ENCODE results near the gene EPM2A.
A peak's percentile ranks its signal among the peaks of the same experiment; 100 is the strongest.

Gene EPM2A

DNA sequence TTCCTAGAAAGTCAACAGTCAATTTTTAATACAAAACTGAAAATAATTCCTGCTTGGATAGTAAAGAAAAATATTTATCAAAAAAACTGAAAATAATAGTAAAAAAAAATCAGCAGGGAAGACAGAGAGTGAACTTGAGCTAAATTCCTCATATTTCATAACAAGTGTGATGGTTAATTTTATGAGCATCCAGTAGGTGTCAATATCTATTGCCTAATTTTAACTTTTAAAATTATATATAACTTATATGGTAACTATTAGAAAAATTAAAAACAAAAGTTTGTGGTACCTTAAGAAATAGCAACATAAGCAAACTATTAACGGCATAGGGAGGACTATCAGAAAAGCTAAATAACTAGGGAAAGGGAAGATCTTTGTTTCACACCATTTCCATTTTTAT, 2.1 kb downstream of the EPM2A start:
- no peak overlapping the region for H3K4me3 ChIP-seq (replicated peaks in 1 of 2; ENCODE audit: low read depth in 2 of 2, low read length in 2 of 2)
- TF ChIP-seq, protein P1, sequence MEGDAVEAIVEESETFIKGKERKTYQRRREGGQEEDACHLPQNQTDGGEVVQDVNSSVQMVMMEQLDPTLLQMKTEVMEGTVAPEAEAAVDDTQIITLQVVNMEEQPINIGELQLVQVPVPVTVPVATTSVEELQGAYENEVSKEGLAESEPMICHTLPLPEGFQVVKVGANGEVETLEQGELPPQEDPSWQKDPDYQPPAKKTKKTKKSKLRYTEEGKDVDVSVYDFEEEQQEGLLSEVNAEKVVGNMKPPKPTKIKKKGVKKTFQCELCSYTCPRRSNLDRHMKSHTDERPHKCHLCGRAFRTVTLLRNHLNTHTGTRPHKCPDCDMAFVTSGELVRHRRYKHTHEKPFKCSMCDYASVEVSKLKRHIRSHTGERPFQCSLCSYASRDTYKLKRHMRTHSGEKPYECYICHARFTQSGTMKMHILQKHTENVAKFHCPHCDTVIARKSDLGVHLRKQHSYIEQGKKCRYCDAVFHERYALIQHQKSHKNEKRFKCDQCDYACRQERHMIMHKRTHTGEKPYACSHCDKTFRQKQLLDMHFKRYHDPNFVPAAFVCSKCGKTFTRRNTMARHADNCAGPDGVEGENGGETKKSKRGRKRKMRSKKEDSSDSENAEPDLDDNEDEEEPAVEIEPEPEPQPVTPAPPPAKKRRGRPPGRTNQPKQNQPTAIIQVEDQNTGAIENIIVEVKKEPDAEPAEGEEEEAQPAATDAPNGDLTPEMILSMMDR (IDR thresholded peaks at IDR 0.05; ENCODE audit: low read depth, low read length): no peak
- DNase-seq (ENCODE audit: low read depth in 2 of 2): no peak

DNA sequence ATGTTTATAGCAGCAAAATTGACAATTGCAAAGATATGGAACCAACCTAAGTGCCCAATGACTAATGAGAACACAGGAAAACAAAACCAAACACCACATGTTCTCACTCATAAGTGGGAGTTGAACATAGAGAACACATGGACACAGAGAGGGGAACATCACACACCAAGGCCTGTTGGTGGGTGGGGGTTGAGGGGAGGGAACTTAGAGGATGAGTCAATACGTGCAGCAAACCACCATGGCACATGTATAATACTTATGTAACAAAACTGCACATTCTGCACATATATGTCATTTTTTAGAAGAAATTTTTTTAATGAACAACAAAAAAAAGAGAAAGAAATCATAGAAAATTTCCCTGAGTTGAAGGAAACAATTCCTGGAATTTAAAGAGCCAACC, 3.9 kb downstream of the EPM2A start:
- H3K4me3 ChIP-seq (replicated peaks in 1 of 2; ENCODE audit: low read depth in 2 of 2, low read length in 2 of 2): no peak overlapping the region
- TF ChIP-seq, protein P1 (IDR thresholded peaks at IDR 0.05; ENCODE audit: low read depth, low read length): no peak
- peak; percentile 11 to 27 for DNase-seq (ENCODE audit: low read depth in 2 of 2)

DNA sequence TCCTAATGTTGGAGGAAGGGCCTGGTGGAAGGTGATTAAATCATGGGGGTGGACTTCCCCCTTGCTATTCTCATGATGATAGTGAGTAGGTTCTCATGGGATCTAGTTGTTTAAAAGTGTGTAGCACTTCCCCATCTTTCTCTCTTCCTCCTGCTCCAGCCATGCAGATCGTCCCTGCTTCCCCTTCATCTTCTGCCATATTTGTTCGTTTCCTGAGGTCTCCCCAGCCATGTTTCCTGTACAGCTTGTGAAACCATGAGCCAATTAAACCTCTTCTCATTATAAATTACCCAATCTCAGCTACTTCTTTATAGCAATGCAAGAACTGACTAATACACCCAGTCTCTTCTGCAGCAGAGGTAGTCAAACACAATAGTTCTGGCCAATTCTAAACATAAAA, 5.4 kb downstream of the EPM2A start:
- DNase-seq (ENCODE audit: low read depth in 2 of 2): no peak
- TF ChIP-seq, protein P1 (IDR thresholded peaks at IDR 0.05; ENCODE audit: low read depth, low read length): no peak

DNA sequence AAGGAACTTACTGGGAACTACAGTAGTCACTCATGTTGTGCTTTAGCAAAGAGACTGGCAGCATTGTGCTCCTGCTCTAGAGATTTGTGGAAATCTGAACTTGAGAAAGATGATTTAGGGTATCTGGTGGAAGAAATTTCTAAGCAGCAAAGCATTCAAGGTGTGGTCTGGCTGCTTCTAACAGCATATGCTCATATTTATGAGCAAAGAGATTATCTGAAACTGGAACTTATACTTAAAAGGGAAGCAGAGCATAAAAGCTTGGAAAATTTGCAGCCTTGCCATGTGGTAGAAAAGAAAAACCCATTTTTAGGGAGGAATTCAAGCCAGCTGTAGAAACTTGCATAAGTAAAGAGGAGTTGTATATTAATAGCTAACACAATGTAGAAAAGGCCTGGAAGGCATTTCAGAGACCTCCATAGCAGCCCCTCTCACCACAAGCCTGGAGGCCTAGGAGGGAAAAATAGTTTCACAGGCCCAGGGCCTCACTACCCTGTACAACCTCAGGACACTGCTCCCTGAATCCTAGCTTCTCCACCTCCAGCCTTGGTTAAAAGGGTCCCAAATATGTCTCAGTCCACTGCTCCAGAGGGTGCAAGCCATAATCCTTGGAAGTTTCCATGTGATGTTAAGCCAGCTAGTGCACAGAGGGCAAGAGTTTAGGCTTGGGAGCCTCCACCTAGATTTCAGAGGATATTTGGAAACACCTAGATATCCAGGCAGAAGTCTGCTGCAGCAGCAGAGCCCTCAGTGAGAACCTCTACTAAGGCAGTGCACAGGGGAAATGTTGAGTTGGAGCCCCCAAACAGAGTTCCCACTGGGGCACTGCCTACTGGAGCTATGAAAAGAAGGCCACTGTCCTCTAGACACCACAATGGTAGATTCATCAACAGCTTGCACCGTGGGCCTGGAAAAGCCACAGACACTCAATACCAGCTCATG, 6.6 kb downstream of the EPM2A start:
- DNase-seq (ENCODE audit: low read depth in 2 of 2): no peak
- no peak overlapping the region for H3K4me3 ChIP-seq (replicated peaks in 1 of 2; ENCODE audit: low read depth in 2 of 2, low read length in 2 of 2)
- TF ChIP-seq, protein P1 (IDR thresholded peaks at IDR 0.05; ENCODE audit: low read depth, low read length): no peak

More for the DNA sequence above, 5.4 kb downstream of the EPM2A start:
- no peak overlapping the region for H3K4me3 ChIP-seq (replicated peaks in 1 of 2; ENCODE audit: low read depth in 2 of 2, low read length in 2 of 2)

DNA sequence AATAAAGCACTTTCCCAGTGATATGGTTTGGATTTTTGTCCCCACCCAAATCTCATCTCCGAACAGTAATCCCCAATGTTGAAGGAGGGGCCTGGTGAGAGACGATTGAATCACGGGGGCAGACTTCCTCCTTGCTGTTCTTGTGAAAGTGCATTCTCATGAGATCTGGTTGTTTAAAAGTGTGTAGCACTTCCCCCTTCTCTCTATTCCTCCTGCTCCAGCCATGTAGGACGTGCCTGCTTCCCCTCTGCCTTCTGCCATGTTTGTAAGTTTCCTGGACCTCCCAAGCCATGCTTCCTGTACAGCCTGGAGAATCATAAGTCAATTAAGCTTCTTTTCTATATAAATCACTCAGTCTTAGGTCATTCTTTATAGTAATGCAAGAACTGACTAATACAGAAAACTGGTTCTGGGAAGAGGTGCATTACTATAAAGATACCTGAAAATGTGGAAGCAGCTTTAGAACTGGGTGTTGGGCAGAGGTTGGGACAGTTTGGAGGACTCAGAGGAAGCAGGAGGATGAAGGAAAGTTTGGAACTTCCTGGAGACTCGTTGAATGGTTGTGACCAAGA, 7.4 kb downstream of the EPM2A start:
- DNase-seq (ENCODE audit: low read depth in 2 of 2): no peak
- TF ChIP-seq, protein P1 (IDR thresholded peaks at IDR 0.05; ENCODE audit: low read depth, low read length): no peak
- H3K4me3 ChIP-seq (replicated peaks in 1 of 2; ENCODE audit: low read depth in 2 of 2, low read length in 2 of 2): no peak overlapping the region

DNA sequence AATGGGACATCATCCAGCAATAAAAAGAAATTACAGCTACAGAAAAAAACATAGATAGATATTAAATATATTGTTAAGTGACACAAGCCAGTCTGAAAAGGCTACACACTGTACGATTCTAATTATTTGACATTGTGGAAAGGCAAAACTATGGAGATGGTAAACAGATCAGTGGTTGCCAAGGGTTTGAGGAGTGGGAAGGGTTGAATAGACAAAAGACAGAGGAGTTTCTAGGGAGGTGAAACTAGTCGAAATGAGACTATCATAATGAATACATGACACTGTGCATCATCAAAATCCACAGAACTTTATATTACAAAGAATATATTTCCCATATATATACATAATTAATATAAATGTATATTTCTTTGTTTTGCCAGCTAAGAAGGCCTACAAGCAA, 9.8 kb downstream of the EPM2A start:
- TF ChIP-seq, protein P1 (IDR thresholded peaks at IDR 0.05; ENCODE audit: low read depth, low read length): no peak
- DNase-seq (ENCODE audit: low read depth in 2 of 2): no peak
- H3K4me3 ChIP-seq (replicated peaks in 1 of 2; ENCODE audit: low read depth in 2 of 2, low read length in 2 of 2): no peak overlapping the region

Data from cardiac fibroblast (primary cell).